HEK293T (cell line): ENCODE data around the gene IFIH1.

Experiments used
- ARNT ChIP-seq: fragments of 450-650 bp; IDR thresholded peaks from 2 replicates; pipeline ENCODE4 v1.6.1; 2017; ENCODE audit warnings: mild to moderate bottlenecking
- BHLHE40 ChIP-seq: fragments of 450-650 bp; IDR thresholded peaks from 2 replicates; pipeline ENCODE4 v1.6.1; 2016; ENCODE audit warnings: mild to moderate bottlenecking, moderate library complexity, borderline replicate concordance
- CTBP1 ChIP-seq: fragments of 450-650 bp; IDR thresholded peaks from 2 replicates; pipeline ENCODE4 v1.6.1; 2016; ENCODE audit warnings: borderline replicate concordance
- ELF4 ChIP-seq: fragments of 450-650 bp; IDR thresholded peaks from 2 replicates; pipeline ENCODE4 v1.6.1; 2017; ENCODE audit warnings: antibody characterized with exemption
- FOXK2 ChIP-seq: fragments of 450-650 bp; IDR thresholded peaks from 2 replicates; pipeline ENCODE4 v1.6.1; 2016; ENCODE audit warnings: mild to moderate bottlenecking
- HDGF ChIP-seq: fragments of 450-650 bp; IDR thresholded peaks from 2 replicates; pipeline ENCODE4 v1.6.1; 2017; ENCODE audit warnings: antibody characterized with exemption, borderline replicate concordance
- SP1 ChIP-seq: fragments of 450-650 bp; IDR thresholded peaks from 2 replicates; pipeline ENCODE4 v1.6.1; 2017
- SUZ12 ChIP-seq: fragments of 450-650 bp; IDR thresholded peaks from 2 replicates; pipeline ENCODE4 v1.6.1; 2016; ENCODE audit warnings: mild to moderate bottlenecking

- TF ChIP-seq ELF4 (no peak), ARNT (no peak), SP1 (no peak), CTBP1 (no peak), SUZ12 (no peak), HDGF (no peak), BHLHE40 (no peak), FOXK2 (no peak)
Measured at GRCh38 chr2:162230761-162231160, 87.7 kb downstream of the IFIH1 start.
